Natural killer cell (primary cell): ENCODE results near the gene PDE4D. TPM values are rescaled to one million over a fixed set of nuclear protein-coding genes. Genes with fewer than 3 reads are reported as not detected.

Source experiments
- ATAC-seq, 3 donors: fragments of 150-1000 bp in 2 of 3; fragments of 200-7000 bp in 1 of 3; cut with Tn5 transposase; 1 replicate in 1 of 3; 2 replicates in 2 of 3; pipeline ENCODE4 v1.10.0; 2021; ENCODE audit warnings: mild to moderate bottlenecking in 2 of 3, moderate library complexity in 2 of 3
- DNase-seq, 2 donors: peaks; one replicate each; pipeline versions ENCODE4 v3.0.0 to v3.0.0-alpha.2; 2013 to 2021; ENCODE audit warnings: mixed read lengths in 1 of 2
- H3K27ac ChIP-seq: one replicate; pipeline ENCODE4 v1.5.1; 2013; ENCODE audit warnings: mild to moderate bottlenecking, low read length
- H3K27me3 ChIP-seq: one replicate; pipeline ENCODE4 v1.6.1; 2013; ENCODE audit warnings: low read length; ENCODE audit not compliant: control insufficient read depth, insufficient read depth
- H3K36me3 ChIP-seq: one replicate; pipeline ENCODE4 v1.6.1; 2013; ENCODE audit warnings: low read length; ENCODE audit not compliant: control insufficient read depth, insufficient read depth
- H3K4me1 ChIP-seq: one replicate; pipeline ENCODE4 v1.6.1; 2013; ENCODE audit warnings: low read length; ENCODE audit not compliant: control insufficient read depth, insufficient read depth
- H3K4me3 ChIP-seq: one replicate; pipeline ENCODE4 v1.5.1; 2013; ENCODE audit warnings: low read length
- H3K9me3 ChIP-seq: one replicate; pipeline ENCODE4 v1.6.1; 2013; ENCODE audit warnings: low read length; ENCODE audit not compliant: control insufficient read depth, insufficient read depth
- H3K27ac Mint-ChIP-seq, 2 donors: one replicate each; pipeline ENCODE4 v1.8.0; 2022; ENCODE audit warnings: mild to moderate bottlenecking in 2 of 2, mixed read lengths in 2 of 2, moderate library complexity in 1 of 2
- H3K27me3 Mint-ChIP-seq, 2 donors: one replicate each; pipeline ENCODE4 v1.8.0; 2022; ENCODE audit warnings: low read depth in 2 of 2, mixed read lengths in 2 of 2
- H3K36me3 Mint-ChIP-seq: one replicate; pipeline ENCODE4 v1.8.0; 2022; ENCODE audit warnings: mixed read lengths
- H3K4me1 Mint-ChIP-seq, 2 donors: one replicate each; pipeline ENCODE4 v1.8.0; 2022; ENCODE audit warnings: mixed read lengths in 2 of 2
- H3K4me3 Mint-ChIP-seq: one replicate; pipeline ENCODE4 v1.8.0; 2022; ENCODE audit warnings: mild to moderate bottlenecking, moderate library complexity, mixed read lengths
- H3K9me3 Mint-ChIP-seq, 2 donors: one replicate each; pipeline ENCODE4 v1.8.0; 2022; ENCODE audit warnings: mixed read lengths in 2 of 2
- WGBS: methylation state at CpG from one replicate; pipeline ENCODE4 v1.1.7; 2013; ENCODE audit warnings: missing lambda C conversion rate; ENCODE audit not compliant: insufficient coverage; 5-methylcytosine and 5-hydroxymethylcytosine counted together
- intact Hi-C: fragments of 100-400 bp; cut with micrococcal nuclease; formaldehyde crosslinking; loops from one replicate; pipeline ENCODE4 v1.14.2; 2022
- total RNA-seq, 4 donors: library from RNA; stranded (reverse); fragments of 120-200 nt in 1 of 4; gene quantifications; one replicate each; pipeline versions ENCODE4 v1.2.3 to v1.2.4, GENCODE V29; 2013 to 2022
- TF ChIP-seq, protein P1 (sequence below): fragments of 200-600 bp; IDR thresholded peaks from one replicate; pipeline ENCODE4 v1.8.0; 2022; ENCODE audit warnings: antibody characterized with exemption

Gene PDE4D
- total RNA-seq, 3 donors from 2014 or later (not counting 1 experiment from before 2014, with no cell fraction given) = 109 to 170 (median 116) TPM

- no peaks in the 10 kb centered on the region for H3K36me3 Mint-ChIP-seq
- ATAC-seq = no peak
- H3K36me3 ChIP-seq = no peaks in the 10 kb centered on the region
- DNase-seq = no peak
- H3K27me3 Mint-ChIP-seq = no peaks in the 10 kb centered on the region
- no peak overlapping the region for H3K4me3 Mint-ChIP-seq
- H3K9me3 Mint-ChIP-seq = no peaks in the 10 kb centered on the region
- H3K4me1 Mint-ChIP-seq = no peaks in the 10 kb centered on the region
- no peaks in the 10 kb centered on the region for H3K27me3 ChIP-seq
- H3K9me3 ChIP-seq = peaks cover 3% of the 10 kb centered on the region
- H3K4me3 ChIP-seq = no peak overlapping the region
- TF ChIP-seq, protein P1, sequence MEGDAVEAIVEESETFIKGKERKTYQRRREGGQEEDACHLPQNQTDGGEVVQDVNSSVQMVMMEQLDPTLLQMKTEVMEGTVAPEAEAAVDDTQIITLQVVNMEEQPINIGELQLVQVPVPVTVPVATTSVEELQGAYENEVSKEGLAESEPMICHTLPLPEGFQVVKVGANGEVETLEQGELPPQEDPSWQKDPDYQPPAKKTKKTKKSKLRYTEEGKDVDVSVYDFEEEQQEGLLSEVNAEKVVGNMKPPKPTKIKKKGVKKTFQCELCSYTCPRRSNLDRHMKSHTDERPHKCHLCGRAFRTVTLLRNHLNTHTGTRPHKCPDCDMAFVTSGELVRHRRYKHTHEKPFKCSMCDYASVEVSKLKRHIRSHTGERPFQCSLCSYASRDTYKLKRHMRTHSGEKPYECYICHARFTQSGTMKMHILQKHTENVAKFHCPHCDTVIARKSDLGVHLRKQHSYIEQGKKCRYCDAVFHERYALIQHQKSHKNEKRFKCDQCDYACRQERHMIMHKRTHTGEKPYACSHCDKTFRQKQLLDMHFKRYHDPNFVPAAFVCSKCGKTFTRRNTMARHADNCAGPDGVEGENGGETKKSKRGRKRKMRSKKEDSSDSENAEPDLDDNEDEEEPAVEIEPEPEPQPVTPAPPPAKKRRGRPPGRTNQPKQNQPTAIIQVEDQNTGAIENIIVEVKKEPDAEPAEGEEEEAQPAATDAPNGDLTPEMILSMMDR = no peak
- no peak overlapping the region for H3K27ac Mint-ChIP-seq
- WGBS = 91% methylated on average over 1 of the region's 1 CpG
- no peaks in the 10 kb centered on the region for H3K4me1 ChIP-seq
- H3K27ac ChIP-seq = no peak overlapping the region
- intact Hi-C loops = loop anchor here (5.0 kb wide), 1 partner anchor 533 kb away; no protein-coding TSS in a partner anchor
Measured at GRCh38 chr5:59720063-59720462, 173.5 kb downstream of the PDE4D start.

- TF ChIP-seq, protein P1 = no peak
- Mint-ChIP-seq H3K4me3 (no peak overlapping the region), H3K27ac (no peak overlapping the region), H3K9me3 (no peaks in the 10 kb centered on the region), H3K36me3 (no peaks in the 10 kb centered on the region), H3K27me3 (no peaks in the 10 kb centered on the region), H3K4me1 (no peaks in the 10 kb centered on the region)
- Histone ChIP-seq H3K4me1 (no peaks in the 10 kb centered on the region), H3K4me3 (no peak overlapping the region), H3K36me3 (no peaks in the 10 kb centered on the region), H3K27ac (no peak overlapping the region), H3K27me3 (no peaks in the 10 kb centered on the region), H3K9me3 (peaks cover 12% of the 10 kb centered on the region)
- intact Hi-C loops = no loop called here
- ATAC-seq (no peak), DNase-seq (no peak)
- WGBS = 50% methylated on average over 1 of the region's 1 CpG
Measured at GRCh38 chr5:59716966-59717500, 176.5 kb downstream of the PDE4D start.

- TF ChIP-seq, protein P1 = no peak
- Histone ChIP-seq H3K27me3 (no peaks in the 10 kb centered on the region), H3K4me3 (no peak overlapping the region), H3K27ac (no peak overlapping the region), H3K9me3 (peaks cover 12% of the 10 kb centered on the region), H3K4me1 (no peaks in the 10 kb centered on the region), H3K36me3 (no peaks in the 10 kb centered on the region)
- Mint-ChIP-seq H3K27ac (no peak overlapping the region), H3K27me3 (no peaks in the 10 kb centered on the region), H3K9me3 (no peaks in the 10 kb centered on the region), H3K4me1 (no peaks in the 10 kb centered on the region), H3K36me3 (no peaks in the 10 kb centered on the region), H3K4me3 (no peak overlapping the region)
- intact Hi-C loops = no loop called here
- DNase-seq (no peak), ATAC-seq (no peak)
- 93% methylated on average over 9 of the region's 9 CpGs for WGBS
Measured at GRCh38 chr5:59716029-59716428, 177.5 kb downstream of the PDE4D start.

DNA sequence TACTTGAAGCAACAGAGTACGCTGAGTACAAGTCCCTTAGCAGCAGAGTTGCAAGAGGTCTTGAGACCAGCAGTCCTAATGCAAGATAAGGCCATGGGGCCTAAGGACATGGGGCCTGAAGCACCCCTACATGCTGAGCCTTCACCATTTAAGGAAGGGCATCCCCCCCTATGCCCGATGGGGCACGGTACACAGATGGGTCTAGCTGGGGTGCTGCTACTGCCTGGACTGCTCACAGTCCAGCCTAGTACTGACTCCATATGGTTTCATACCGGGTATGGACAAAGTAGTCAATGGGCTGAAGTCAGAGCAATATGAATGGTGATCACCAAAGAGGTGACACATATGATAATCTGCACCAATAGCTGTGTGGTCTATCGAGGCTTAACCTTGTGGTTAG, 178.3 kb downstream of the PDE4D start:
- TF ChIP-seq, protein P1 = no peak
- no peaks in the 10 kb centered on the region for H3K9me3 Mint-ChIP-seq
- ATAC-seq = no peak
- Histone ChIP-seq H3K27ac (no peak overlapping the region), H3K4me1 (no peaks in the 10 kb centered on the region), H3K36me3 (no peaks in the 10 kb centered on the region), H3K27me3 (no peaks in the 10 kb centered on the region), H3K9me3 (peaks cover 12% of the 10 kb centered on the region), H3K4me3 (no peak overlapping the region)
- H3K4me3 Mint-ChIP-seq = no peak overlapping the region
- no peaks in the 10 kb centered on the region for H3K27me3 Mint-ChIP-seq
- intact Hi-C loops = no loop called here
- 89% methylated on average over 5 of the region's 5 CpGs for WGBS
- H3K36me3 Mint-ChIP-seq = no peaks in the 10 kb centered on the region
- no peak for DNase-seq
- no peaks in the 10 kb centered on the region for H3K4me1 Mint-ChIP-seq
- no peak overlapping the region for H3K27ac Mint-ChIP-seq
